Neural cell (in vitro differentiated cells): ENCODE measurements around the gene NDST1. TPM values are rescaled to one million over a fixed set of nuclear protein-coding genes. Genes with fewer than 3 reads are reported as not detected.

Experiments used
- H2AFZ ChIP-seq: fragments of 200-600, 300-800 bp; sonication (generic), shearing (Covaris generic); 2 replicates; pipeline ENCODE4 v1.6.0; 2014; ENCODE audit warnings: low read depth, mild to moderate bottlenecking, antibody characterized with exemption, low read length, moderate library complexity
- H3F3A ChIP-seq: fragments of 200-600 bp; shearing (Covaris generic); 2 replicates; pipeline ENCODE4 v1.6.1; 2016; ENCODE audit warnings: mild to moderate bottlenecking, moderate library complexity, mixed read lengths, antibody characterized with exemption, low read length; ENCODE audit not compliant: insufficient read depth, poor library complexity, severe bottlenecking
- H3K27ac ChIP-seq: fragments of 200-600, 300-800 bp; sonication (generic), shearing (Covaris generic); 2 replicates; pipeline ENCODE4 v1.5.1; 2014; ENCODE audit warnings: mild to moderate bottlenecking, low read length, moderate library complexity
- H3K27me3 ChIP-seq: fragments of 300-800, 200-600 bp; sonication (generic), shearing (Covaris generic); 2 replicates; pipeline ENCODE4 v1.6.0; 2014; ENCODE audit warnings: mild to moderate bottlenecking, low read depth, low read length, moderate library complexity; ENCODE audit not compliant: insufficient read depth
- H3K36me3 ChIP-seq: fragments of 300-800, 200-600 bp; sonication (generic), shearing (Covaris generic); 2 replicates; pipeline ENCODE4 v1.5.1; 2014; ENCODE audit warnings: mild to moderate bottlenecking, antibody characterized with exemption, low read length, moderate library complexity; ENCODE audit not compliant: insufficient read depth
- H3K4me2 ChIP-seq: fragments of 300-800, 200-600 bp; sonication (generic), shearing (Covaris generic); 2 replicates; pipeline ENCODE4 v1.6.0; 2014; ENCODE audit warnings: mild to moderate bottlenecking, low read length
- H3K4me3 ChIP-seq: fragments of 300-800, 200-600 bp; sonication (generic), shearing (Covaris generic); 2 replicates; pipeline ENCODE4 v1.5.1; 2014; ENCODE audit warnings: mild to moderate bottlenecking, low read length, moderate library complexity
- H3K79me2 ChIP-seq: fragments of 200-600 bp; shearing (Covaris generic); replicated peaks from 2 replicates; pipeline ENCODE4 v1.6.0; 2014; ENCODE audit warnings: mild to moderate bottlenecking, low read length, moderate library complexity; ENCODE audit not compliant: insufficient read depth
- H3K9ac ChIP-seq: fragments of 300-800, 200-600 bp; sonication (generic), shearing (Covaris generic); 2 replicates; pipeline ENCODE4 v1.6.1; 2016; ENCODE audit warnings: mild to moderate bottlenecking, low read length, mixed read lengths
- H3K9me2 ChIP-seq: fragments of 200-600 bp; shearing (Covaris generic); 2 replicates; pipeline ENCODE4 v1.6.1; 2016; ENCODE audit warnings: mild to moderate bottlenecking, low read length, mixed read lengths; ENCODE audit not compliant: insufficient read depth
- H3K9me3 ChIP-seq: fragments of 200-600, 300-800 bp; sonication (generic), shearing (Covaris generic); 2 replicates; pipeline ENCODE4 v1.6.1; 2016; ENCODE audit warnings: mild to moderate bottlenecking, mixed run types, low read length, moderate library complexity, mixed read lengths
- H4K20me1 ChIP-seq: fragments of 200-600 bp; shearing (Covaris generic); 2 replicates; pipeline ENCODE4 v1.6.1; 2016; ENCODE audit warnings: mild to moderate bottlenecking, mixed run types; ENCODE audit not compliant: insufficient read depth
- CTCF ChIP-seq: fragments of 450-650 bp; IDR thresholded peaks from 2 replicates; pipeline ENCODE4 v1.5.1; 2014; ENCODE audit warnings: antibody characterized with exemption, mild to moderate bottlenecking, moderate library complexity; ENCODE audit not compliant: poor library complexity, severe bottlenecking
- EP300 ChIP-seq: fragments of 450-650 bp; conservative IDR thresholded peaks from 2 replicates; pipeline ENCODE4 v1.6.1; 2014; ENCODE audit warnings: antibody characterized with exemption, mild to moderate bottlenecking, moderate library complexity; ENCODE audit not compliant: poor library complexity, severe bottlenecking
- EZH2 ChIP-seq: fragments of 200-600, 300-800 bp; shearing (Covaris generic), sonication (generic); IDR thresholded peaks from 2 replicates; pipeline ENCODE4 v1.6.1; 2014; ENCODE audit warnings: antibody characterized with exemption, low read length, borderline replicate concordance, mild to moderate bottlenecking; ENCODE audit not compliant: insufficient read depth, poor library complexity, severe bottlenecking
- MXI1 ChIP-seq: fragments of 450-650 bp; conservative IDR thresholded peaks from 2 replicates; pipeline ENCODE4 v1.6.1; 2014; ENCODE audit warnings: antibody characterized with exemption, mild to moderate bottlenecking; ENCODE audit not compliant: poor library complexity, severe bottlenecking
- POLR2AphosphoS5 ChIP-seq: IDR thresholded peaks from 2 replicates; pipeline ENCODE4 v1.6.1; 2012
- RAD21 ChIP-seq: fragments of 450-650 bp; conservative IDR thresholded peaks from 2 replicates; pipeline ENCODE4 v1.6.1; 2014; ENCODE audit warnings: antibody characterized with exemption, mild to moderate bottlenecking, moderate library complexity
- SMC3 ChIP-seq: fragments of 450-650 bp; conservative IDR thresholded peaks from 2 replicates; pipeline ENCODE4 v1.6.1; 2014; ENCODE audit warnings: antibody characterized with exemption, mild to moderate bottlenecking, moderate library complexity; ENCODE audit not compliant: poor library complexity
- TAF1 ChIP-seq: IDR thresholded peaks from 2 replicates; pipeline ENCODE4 v1.6.1; 2012; ENCODE audit warnings: low read depth
- polyA plus RNA-seq: library from polyadenylated mRNA; depleted of rRNA; stranded (reverse); fragments of >200 nt; gene quantifications from 2 replicates; pipeline ENCODE4 v1.2.3, GENCODE V29; 2014
- TF ChIP-seq, protein P1 (sequence below): IDR thresholded peaks from 2 replicates; pipeline ENCODE4 v1.6.1; 2012; ENCODE audit warnings: borderline replicate concordance

The NDST1 gene
- polyA plus RNA-seq, 1 donor from 2014 or later: 15.6 TPM

GRCh38 chr5:150490296-150490669 is 17.6 kb upstream of the NDST1 start:
- H3K4me2 ChIP-seq: no peak overlapping the region
- H3K9me2 ChIP-seq: no peaks in the 10 kb centered on the region
- no peaks in the 10 kb centered on the region for H3K9me3 ChIP-seq
- H3K27ac ChIP-seq: no peak overlapping the region
- H3K36me3 ChIP-seq: no peaks in the 10 kb centered on the region
- H4K20me1 ChIP-seq: no peaks in the 10 kb centered on the region
- no peak overlapping the region for H3K9ac ChIP-seq
- no peak for TF ChIP-seq CTCF
- no peak for TF ChIP-seq POLR2AphosphoS5
- no peak for TF ChIP-seq RAD21
- TF ChIP-seq EP300: no peak
- TF ChIP-seq, protein P1, sequence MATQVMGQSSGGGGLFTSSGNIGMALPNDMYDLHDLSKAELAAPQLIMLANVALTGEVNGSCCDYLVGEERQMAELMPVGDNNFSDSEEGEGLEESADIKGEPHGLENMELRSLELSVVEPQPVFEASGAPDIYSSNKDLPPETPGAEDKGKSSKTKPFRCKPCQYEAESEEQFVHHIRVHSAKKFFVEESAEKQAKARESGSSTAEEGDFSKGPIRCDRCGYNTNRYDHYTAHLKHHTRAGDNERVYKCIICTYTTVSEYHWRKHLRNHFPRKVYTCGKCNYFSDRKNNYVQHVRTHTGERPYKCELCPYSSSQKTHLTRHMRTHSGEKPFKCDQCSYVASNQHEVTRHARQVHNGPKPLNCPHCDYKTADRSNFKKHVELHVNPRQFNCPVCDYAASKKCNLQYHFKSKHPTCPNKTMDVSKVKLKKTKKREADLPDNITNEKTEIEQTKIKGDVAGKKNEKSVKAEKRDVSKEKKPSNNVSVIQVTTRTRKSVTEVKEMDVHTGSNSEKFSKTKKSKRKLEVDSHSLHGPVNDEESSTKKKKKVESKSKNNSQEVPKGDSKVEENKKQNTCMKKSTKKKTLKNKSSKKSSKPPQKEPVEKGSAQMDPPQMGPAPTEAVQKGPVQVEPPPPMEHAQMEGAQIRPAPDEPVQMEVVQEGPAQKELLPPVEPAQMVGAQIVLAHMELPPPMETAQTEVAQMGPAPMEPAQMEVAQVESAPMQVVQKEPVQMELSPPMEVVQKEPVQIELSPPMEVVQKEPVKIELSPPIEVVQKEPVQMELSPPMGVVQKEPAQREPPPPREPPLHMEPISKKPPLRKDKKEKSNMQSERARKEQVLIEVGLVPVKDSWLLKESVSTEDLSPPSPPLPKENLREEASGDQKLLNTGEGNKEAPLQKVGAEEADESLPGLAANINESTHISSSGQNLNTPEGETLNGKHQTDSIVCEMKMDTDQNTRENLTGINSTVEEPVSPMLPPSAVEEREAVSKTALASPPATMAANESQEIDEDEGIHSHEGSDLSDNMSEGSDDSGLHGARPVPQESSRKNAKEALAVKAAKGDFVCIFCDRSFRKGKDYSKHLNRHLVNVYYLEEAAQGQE: no peak
- no peak for TF ChIP-seq MXI1
- no peak for TF ChIP-seq EZH2
- TF ChIP-seq SMC3: no peak
- no peak for TF ChIP-seq TAF1
- H3F3A ChIP-seq: no peaks in the 10 kb centered on the region
- no peaks in the 10 kb centered on the region for H3K27me3 ChIP-seq
- H2AFZ ChIP-seq: no peak overlapping the region
- no peak overlapping the region for H3K4me3 ChIP-seq
- H3K79me2 ChIP-seq: peaks cover 53% of the 10 kb centered on the region

DNA sequence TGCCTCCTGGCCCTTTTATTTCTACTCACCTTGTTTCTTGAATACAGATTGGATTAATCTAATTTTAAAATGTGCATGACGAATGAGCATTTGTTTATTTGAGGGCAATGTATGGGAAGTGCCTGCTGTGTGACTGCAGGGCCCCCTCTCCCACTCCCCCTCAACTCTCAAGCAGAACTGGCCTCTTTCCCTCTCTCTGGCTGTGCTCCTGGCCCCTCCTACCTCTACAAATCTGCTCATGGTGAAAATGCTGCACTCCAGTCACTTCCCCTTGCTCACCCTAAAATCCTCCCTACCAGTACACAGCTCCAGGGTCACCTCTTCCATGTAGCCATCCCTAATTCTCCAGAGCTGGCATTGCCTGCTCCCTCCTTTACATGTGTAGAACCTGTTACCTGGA is 17.2 kb upstream of the NDST1 start:
- no peaks in the 10 kb centered on the region for H3K9me2 ChIP-seq
- H3K4me2 ChIP-seq: no peak overlapping the region
- H3K27me3 ChIP-seq: no peaks in the 10 kb centered on the region
- no peaks in the 10 kb centered on the region for H3F3A ChIP-seq
- no peak overlapping the region for H2AFZ ChIP-seq
- H3K9ac ChIP-seq: no peak overlapping the region
- no peaks in the 10 kb centered on the region for H3K36me3 ChIP-seq
- H3K27ac ChIP-seq: no peak overlapping the region
- H4K20me1 ChIP-seq: no peaks in the 10 kb centered on the region
- H3K4me3 ChIP-seq: no peak overlapping the region
- TF ChIP-seq POLR2AphosphoS5 (no peak), TAF1 (no peak), MXI1 (no peak), EP300 (no peak), RAD21 (no peak), EZH2 (no peak), SMC3 (no peak), CTCF (no peak)
- TF ChIP-seq, protein P1: no peak
- H3K79me2 ChIP-seq: peaks cover 55% of the 10 kb centered on the region
- no peaks in the 10 kb centered on the region for H3K9me3 ChIP-seq
